PFSK-1 (cell line): ENCODE results near the gene GTF2A1.

ENCODE experiments used
- FOXP2 ChIP-seq: optimal IDR thresholded peaks from 2 replicates; pipeline ENCODE3; 2011; ENCODE audit warnings: borderline replicate concordance, control low read depth, inconsistent platforms; ENCODE audit not compliant: insufficient read depth; ENCODE audit errors: extremely low read length, extremely low read depth
- POLR2AphosphoS5 ChIP-seq: IDR thresholded peaks from 2 replicates; pipeline ENCODE4 v1.6.1; 2012; ENCODE audit warnings: low read depth, mild to moderate bottlenecking, control low read depth, low read length, moderate library complexity
- REST ChIP-seq, 2 experiments: IDR thresholded peaks; 2 replicates each; pipeline versions ENCODE4 v1.6.1 to v1.8.0; 2011 to 2012; ENCODE audit warnings: low read depth in 2 of 2, low read length in 2 of 2, control low read depth in 1 of 2, inconsistent platforms in 1 of 2, mild to moderate bottlenecking in 1 of 2, moderate library complexity in 1 of 2; ENCODE audit not compliant: insufficient read depth in 1 of 2
- SIN3A ChIP-seq: IDR thresholded peaks from 2 replicates; pipeline ENCODE4 v1.6.1; 2012; ENCODE audit warnings: mild to moderate bottlenecking, low read length, moderate library complexity, borderline replicate concordance; ENCODE audit not compliant: insufficient read depth
- TAF1 ChIP-seq: IDR thresholded peaks from 2 replicates; pipeline ENCODE4 v1.6.1; 2012; ENCODE audit warnings: low read length, control low read depth, borderline replicate concordance; ENCODE audit not compliant: insufficient read depth

GRCh38 chr14:81177225-81177624 lies 43.5 kb downstream of the GTF2A1 start:
- TF ChIP-seq REST (IDR thresholded peaks at IDR 0.05; ENCODE audit: insufficient read depth in 1 of 2, low read depth in 2 of 2, low read length in 2 of 2) (no peak), SIN3A (no peak), POLR2AphosphoS5 (no peak), TAF1 (no peak), FOXP2 (no peak)
